Right forelimb (tissue), 1 donor: ENCODE results near the gene NIPBL.
"Not testable (repeated sequence)": the region's sequence is repeated elsewhere in the genome, so short reads cannot be mapped to it uniquely, and the experiment has no call there.

Experiments used
- DNase-seq: peaks from one replicate; pipeline ENCODE4 v3.0.0-alpha.2; 2018

Gene NIPBL

GRCh38 chr5:36950586-36951457, 74.3 kb downstream of the NIPBL start:
- DNase-seq = no peak

GRCh38 chr5:36953043-36953442, 76.5 kb downstream of the NIPBL start:
- no peak for DNase-seq

- DNase-seq = no peak
Observed at GRCh38 chr5:36957953-36958537, 81.5 kb downstream of the NIPBL start.

GRCh38 chr5:36958612-36959011, 82.0 kb downstream of the NIPBL start:
- DNase-seq = no peak

GRCh38 chr5:36965179-36965578, 88.6 kb downstream of the NIPBL start:
- DNase-seq = no peak

GRCh38 chr5:36969700-36970395, 93.3 kb downstream of the NIPBL start:
- DNase-seq = no peak

GRCh38 chr5:36978196-36978595, 101.6 kb downstream of the NIPBL start:
- DNase-seq = no peak

GRCh38 chr5:36982146-36982545, 105.6 kb downstream of the NIPBL start:
- DNase-seq = no peak

- no peak for DNase-seq
Observed at GRCh38 chr5:36985387-36985786, 108.8 kb downstream of the NIPBL start.

GRCh38 chr5:36988396-36988795, 111.8 kb downstream of the NIPBL start:
- no peak for DNase-seq

- no peak for DNase-seq
Observed at GRCh38 chr5:36998578-36998977, 122.0 kb downstream of the NIPBL start.

GRCh38 chr5:37002176-37002751, 125.7 kb downstream of the NIPBL start:
- no peak for DNase-seq

- no peak for DNase-seq
Observed at GRCh38 chr5:37005252-37005651, 128.7 kb downstream of the NIPBL start.

- no peak for DNase-seq
Observed at GRCh38 chr5:37005946-37006540, 129.5 kb downstream of the NIPBL start.

GRCh38 chr5:37013181-37013580, 136.6 kb downstream of the NIPBL start:
- not testable (repeated sequence) for DNase-seq

- DNase-seq = no peak
Observed at GRCh38 chr5:37014321-37014720, 137.8 kb downstream of the NIPBL start.

GRCh38 chr5:37015795-37016666, 139.5 kb downstream of the NIPBL start:
- no peak for DNase-seq

GRCh38 chr5:37028910-37029309, 152.3 kb downstream of the NIPBL start:
- DNase-seq = no peak

GRCh38 chr5:37029436-37029835, 152.9 kb downstream of the NIPBL start:
- no peak for DNase-seq

- no peak for DNase-seq
Observed at GRCh38 chr5:37034955-37035354, 158.4 kb downstream of the NIPBL start.

- DNase-seq = no peak
Observed at GRCh38 chr5:37037840-37038239, 161.3 kb downstream of the NIPBL start.

GRCh38 chr5:37039824-37040223, 163.3 kb downstream of the NIPBL start:
- DNase-seq = no peak
